ENCODE results near the gene MAG. TPM values are rescaled to one million over a fixed set of nuclear protein-coding genes. Genes with fewer than 3 reads are reported as not detected.

Gene MAG
- polyA plus RNA-seq, 1 experiment = not detected

- CTCF ChIA-PET = no interaction called here
- POLR2A ChIA-PET = no interaction called here
- DNase-seq (ENCODE audit: low read depth) = no peak
- Histone ChIP-seq H3K36me3 (ENCODE audit: control insufficient read depth, insufficient read depth, low read length) (no peaks in the 10 kb centered on the region), H3K27me3 (ENCODE audit: control insufficient read depth, insufficient read depth, low read length) (peaks cover 15% of the 10 kb centered on the region), H3K4me3 (ENCODE audit: low read depth, low read length) (no peak overlapping the region)
- TF ChIP-seq CTCF (IDR thresholded peaks at IDR 0.05; ENCODE audit: insufficient read depth, low read depth, low read length) = no peak
Measured at GRCh38 chr19:35295792-35296462, 4.0 kb downstream of the MAG start.

DNA sequence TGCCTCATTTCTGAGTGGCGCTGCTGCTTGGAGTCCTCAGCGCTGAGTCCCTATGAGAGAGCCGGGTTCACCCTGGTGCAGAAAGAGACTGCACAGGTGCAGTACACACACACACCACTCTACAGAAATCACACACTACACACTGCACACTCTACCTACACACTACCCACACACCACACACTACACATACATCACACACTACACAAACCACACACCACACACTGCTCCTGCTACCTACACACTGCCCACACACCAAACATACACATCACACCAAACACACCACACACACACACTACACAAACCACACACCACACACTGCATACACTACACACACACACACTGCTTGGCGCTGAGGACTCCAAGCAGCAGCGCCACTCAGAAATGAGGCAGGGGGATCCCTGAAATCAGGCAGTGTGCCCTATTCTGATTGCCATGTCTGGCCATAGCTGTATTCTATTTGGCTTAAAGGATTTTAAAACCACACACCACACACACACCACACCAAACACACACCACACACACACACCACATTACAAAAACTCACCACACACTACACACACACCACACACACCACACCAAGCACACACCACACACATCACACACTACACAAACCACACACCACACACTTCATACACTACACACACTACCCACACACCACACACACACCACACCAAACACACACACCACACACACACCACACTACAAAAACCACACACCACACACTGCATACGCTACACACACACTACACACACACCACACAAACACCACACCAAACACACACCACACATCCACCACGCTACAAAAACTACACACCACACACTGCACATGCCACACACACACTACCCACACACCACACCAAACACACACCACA lies 4.9 kb downstream of the MAG start:
- CTCF ChIA-PET = no interaction called here
- Histone ChIP-seq H3K4me3 (ENCODE audit: low read depth, low read length) (no peak overlapping the region), H3K27me3 (ENCODE audit: control insufficient read depth, insufficient read depth, low read length) (peaks cover 15% of the 10 kb centered on the region), H3K36me3 (ENCODE audit: control insufficient read depth, insufficient read depth, low read length) (no peaks in the 10 kb centered on the region)
- no peak for TF ChIP-seq CTCF (IDR thresholded peaks at IDR 0.05; ENCODE audit: insufficient read depth, low read depth, low read length)
- no peak for DNase-seq (ENCODE audit: low read depth)
- POLR2A ChIA-PET = no interaction called here

GRCh38 chr19:35297515-35297848 lies 5.5 kb downstream of the MAG start:
- CTCF ChIA-PET = no interaction called here
- H3K4me3 ChIP-seq (ENCODE audit: low read depth, low read length) = no peak overlapping the region
- no peak for DNase-seq (ENCODE audit: low read depth)
- POLR2A ChIA-PET = no interaction called here
- no peak for TF ChIP-seq CTCF (IDR thresholded peaks at IDR 0.05; ENCODE audit: insufficient read depth, low read depth, low read length)
- peaks cover 13% of the 10 kb centered on the region for H3K27me3 ChIP-seq (ENCODE audit: control insufficient read depth, insufficient read depth, low read length)
- H3K36me3 ChIP-seq (ENCODE audit: control insufficient read depth, insufficient read depth, low read length) = no peaks in the 10 kb centered on the region

DNA sequence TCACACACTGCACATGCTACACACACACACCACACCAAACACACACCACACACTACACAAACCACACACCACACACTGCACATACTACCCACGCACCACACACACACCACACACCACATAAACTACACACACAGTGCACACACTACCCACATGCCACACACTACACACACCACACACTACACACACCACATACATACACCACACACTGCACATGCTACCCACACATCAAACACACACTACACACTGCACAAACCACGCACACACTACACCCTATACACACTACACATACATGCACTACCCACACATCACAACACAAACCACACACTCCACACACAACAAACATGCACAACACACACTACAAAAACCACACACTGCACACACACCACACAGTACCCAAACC lies 6.0 kb downstream of the MAG start:
- no peaks in the 10 kb centered on the region for H3K36me3 ChIP-seq (ENCODE audit: control insufficient read depth, insufficient read depth, low read length)
- CTCF ChIA-PET = no interaction called here
- no peak for DNase-seq (ENCODE audit: low read depth)
- no peak for TF ChIP-seq CTCF (IDR thresholded peaks at IDR 0.05; ENCODE audit: insufficient read depth, low read depth, low read length)
- POLR2A ChIA-PET = no interaction called here
- peaks cover 12% of the 10 kb centered on the region for H3K27me3 ChIP-seq (ENCODE audit: control insufficient read depth, insufficient read depth, low read length)
- H3K4me3 ChIP-seq (ENCODE audit: low read depth, low read length) = no peak overlapping the region

DNA sequence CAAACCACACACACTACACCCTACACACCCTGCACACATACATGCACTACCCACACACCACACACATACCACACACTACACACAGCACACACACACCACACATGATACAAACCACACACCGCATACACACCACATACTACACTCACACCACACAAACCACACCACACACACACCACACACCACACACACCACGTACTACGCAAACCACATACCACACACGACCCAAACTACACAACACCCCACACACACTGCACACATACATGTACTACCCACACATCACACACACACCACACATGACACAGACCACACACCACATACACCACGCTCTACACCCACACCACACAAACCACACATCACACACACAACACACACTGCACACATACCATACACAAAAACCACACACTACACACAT lies 6.6 kb downstream of the MAG start:
- POLR2A ChIA-PET = no interaction called here
- DNase-seq (ENCODE audit: low read depth) = no peak
- CTCF ChIA-PET = no interaction called here
- Histone ChIP-seq H3K27me3 (ENCODE audit: control insufficient read depth, insufficient read depth, low read length) (peaks cover 7% of the 10 kb centered on the region), H3K4me3 (ENCODE audit: low read depth, low read length) (no peak overlapping the region), H3K36me3 (ENCODE audit: control insufficient read depth, insufficient read depth, low read length) (no peaks in the 10 kb centered on the region)
- TF ChIP-seq CTCF (IDR thresholded peaks at IDR 0.05; ENCODE audit: insufficient read depth, low read depth, low read length) = no peak
